Colonic mucosa (tissue), 4 donors: ENCODE measurements around the gene GSX1. TPM values are rescaled to one million over a fixed set of nuclear protein-coding genes. Genes with fewer than 3 reads are reported as not detected.

Source experiments
- DNase-seq: peaks from one replicate; pipeline ENCODE4 v3.0.0-alpha.2; 2020
- H3K27ac ChIP-seq: fragments of 200-600 bp; one replicate; pipeline ENCODE4 v1.8.0; 2021
- H3K27me3 ChIP-seq: fragments of 200-600 bp; one replicate; pipeline ENCODE4 v1.8.0; 2021
- H3K36me3 ChIP-seq: fragments of 200-600 bp; one replicate; pipeline ENCODE4 v1.8.0; 2021
- H3K4me1 ChIP-seq: fragments of 200-600 bp; one replicate; pipeline ENCODE4 v1.8.0; 2021; ENCODE audit warnings: mild to moderate bottlenecking
- H3K4me3 ChIP-seq: fragments of 200-600 bp; one replicate; pipeline ENCODE4 v1.8.0; 2021
- H3K9ac ChIP-seq, 2 donors: one replicate each; pipeline ENCODE4 v1.7.0; 2013; ENCODE audit warnings: control low read depth in 2 of 2, low read depth in 2 of 2, low read length in 2 of 2
- H3K9me3 ChIP-seq: fragments of 200-600 bp; one replicate; pipeline ENCODE4 v1.8.0; 2021
- intact Hi-C: fragments of 100-400 bp; cut with DNase I; formaldehyde crosslinking; loops from one replicate; pipeline ENCODE4 v1.14.1; 2022
- total RNA-seq, 2 donors: library from RNA; stranded (reverse); fragmentation: NEBNext Ultra II Directional in 1 of 2; extraction: Animal tissue kit (Norgen Biotek cat#: 25700) in 1 of 2; gene quantifications; one replicate each; pipeline ENCODE4 v1.2.1, GENCODE V29; 2021
- TF ChIP-seq, protein P1 (sequence below): fragments of 200-600 bp; IDR thresholded peaks from one replicate; pipeline ENCODE4 v1.8.0; 2022; ENCODE audit warnings: antibody characterized with exemption, mild to moderate bottlenecking
- donor health status: healthy.
- donor health status: DM: no; HTN: no; CAD: no.
- donor health status: DM: no; HTN: no; CAD: no.

The GSX1 gene
- total RNA-seq, 2 donors from 2014 or later, result not detected

DNA sequence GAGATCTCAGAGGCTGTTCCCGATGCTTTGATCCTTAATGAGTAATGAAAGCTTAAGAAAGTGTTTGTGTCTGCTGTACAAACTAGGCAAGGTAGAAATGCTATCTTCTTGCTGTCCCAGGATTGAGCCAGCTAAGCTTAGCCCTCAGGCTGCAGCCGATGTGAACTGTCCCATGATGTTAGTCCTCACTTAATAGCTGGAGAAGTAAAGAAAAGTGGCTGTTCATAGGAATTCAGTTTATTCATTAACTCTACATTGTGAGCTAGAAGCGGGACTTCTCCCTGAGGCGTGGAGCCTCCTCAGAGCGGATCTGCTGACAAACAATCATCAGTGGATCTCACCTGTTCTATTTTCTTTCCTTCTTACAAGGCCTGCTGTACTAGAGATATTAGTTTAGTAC lies 10.1 kb upstream of the GSX1 start:
- TF ChIP-seq, protein P1, sequence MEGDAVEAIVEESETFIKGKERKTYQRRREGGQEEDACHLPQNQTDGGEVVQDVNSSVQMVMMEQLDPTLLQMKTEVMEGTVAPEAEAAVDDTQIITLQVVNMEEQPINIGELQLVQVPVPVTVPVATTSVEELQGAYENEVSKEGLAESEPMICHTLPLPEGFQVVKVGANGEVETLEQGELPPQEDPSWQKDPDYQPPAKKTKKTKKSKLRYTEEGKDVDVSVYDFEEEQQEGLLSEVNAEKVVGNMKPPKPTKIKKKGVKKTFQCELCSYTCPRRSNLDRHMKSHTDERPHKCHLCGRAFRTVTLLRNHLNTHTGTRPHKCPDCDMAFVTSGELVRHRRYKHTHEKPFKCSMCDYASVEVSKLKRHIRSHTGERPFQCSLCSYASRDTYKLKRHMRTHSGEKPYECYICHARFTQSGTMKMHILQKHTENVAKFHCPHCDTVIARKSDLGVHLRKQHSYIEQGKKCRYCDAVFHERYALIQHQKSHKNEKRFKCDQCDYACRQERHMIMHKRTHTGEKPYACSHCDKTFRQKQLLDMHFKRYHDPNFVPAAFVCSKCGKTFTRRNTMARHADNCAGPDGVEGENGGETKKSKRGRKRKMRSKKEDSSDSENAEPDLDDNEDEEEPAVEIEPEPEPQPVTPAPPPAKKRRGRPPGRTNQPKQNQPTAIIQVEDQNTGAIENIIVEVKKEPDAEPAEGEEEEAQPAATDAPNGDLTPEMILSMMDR, result no peak
- no peaks in the 10 kb centered on the region for H3K27me3 ChIP-seq

DNA sequence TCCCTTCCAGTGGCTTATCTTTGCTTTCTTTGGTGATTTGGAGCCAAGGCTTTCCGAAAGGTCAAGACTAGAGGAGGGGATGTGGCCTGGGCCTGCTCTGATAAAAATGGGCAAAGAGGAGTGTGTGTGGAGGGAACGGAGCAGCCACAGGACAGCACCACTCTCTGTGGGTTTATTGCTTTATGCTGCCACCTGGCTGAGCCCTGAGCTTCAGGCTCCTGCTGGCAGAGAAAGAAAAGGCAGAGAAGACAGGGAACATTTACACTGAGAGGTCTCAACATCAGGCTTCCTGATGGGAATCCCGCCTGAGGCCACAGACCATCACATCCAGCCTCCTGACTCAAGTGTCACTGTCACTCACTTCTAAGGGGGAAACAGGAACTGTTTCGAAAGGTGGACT lies 9.2 kb upstream of the GSX1 start:
- Histone ChIP-seq H3K9ac (no peak overlapping the region), H3K4me3 (no peak overlapping the region), H3K4me1 (no peaks in the 10 kb centered on the region), H3K9me3 (no peaks in the 10 kb centered on the region), H3K27ac (no peak overlapping the region), H3K27me3 (peaks cover 4% of the 10 kb centered on the region), H3K36me3 (no peaks in the 10 kb centered on the region)
- DNase-seq, result no peak
- intact Hi-C loops, result no loop called here
- TF ChIP-seq, protein P1, result no peak

More for the DNA sequence above, 10.1 kb upstream of the GSX1 start:
- no peaks in the 10 kb centered on the region for H3K4me1 ChIP-seq
- no peak for DNase-seq
- no peak overlapping the region for H3K9ac ChIP-seq
- intact Hi-C loops, result no loop called here
- no peaks in the 10 kb centered on the region for H3K36me3 ChIP-seq
- no peak overlapping the region for H3K4me3 ChIP-seq
- H3K9me3 ChIP-seq, result no peaks in the 10 kb centered on the region
- no peak overlapping the region for H3K27ac ChIP-seq

DNA sequence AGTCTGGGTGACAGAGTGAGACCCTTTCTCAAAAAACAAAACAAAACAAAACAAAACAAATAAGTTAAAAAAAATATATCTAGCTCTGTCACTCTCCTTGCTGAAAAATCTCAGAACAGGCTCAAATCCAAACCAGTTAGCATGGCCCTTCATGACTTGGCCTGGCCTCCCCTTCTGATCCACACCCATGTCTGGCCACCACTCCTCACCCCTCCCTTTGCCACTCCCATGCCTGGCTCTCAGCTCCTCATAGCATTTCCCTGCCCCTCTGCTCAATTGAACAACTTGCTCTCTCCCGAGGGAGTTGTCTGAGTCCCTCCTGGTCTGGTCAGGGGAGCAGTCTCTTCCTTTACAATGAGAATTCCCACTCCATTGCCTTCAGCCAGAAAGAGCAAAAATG lies 4.0 kb upstream of the GSX1 start:
- no peak for DNase-seq
- TF ChIP-seq, protein P1, result no peak
- intact Hi-C loops, result no loop called here
- no peaks in the 10 kb centered on the region for H3K36me3 ChIP-seq
- no peak overlapping the region for H3K4me3 ChIP-seq
- peaks cover 56% of the 10 kb centered on the region for H3K27me3 ChIP-seq
- H3K9me3 ChIP-seq, result no peaks in the 10 kb centered on the region
- no peak overlapping the region for H3K27ac ChIP-seq
- no peaks in the 10 kb centered on the region for H3K4me1 ChIP-seq
- no peak overlapping the region for H3K9ac ChIP-seq

DNA sequence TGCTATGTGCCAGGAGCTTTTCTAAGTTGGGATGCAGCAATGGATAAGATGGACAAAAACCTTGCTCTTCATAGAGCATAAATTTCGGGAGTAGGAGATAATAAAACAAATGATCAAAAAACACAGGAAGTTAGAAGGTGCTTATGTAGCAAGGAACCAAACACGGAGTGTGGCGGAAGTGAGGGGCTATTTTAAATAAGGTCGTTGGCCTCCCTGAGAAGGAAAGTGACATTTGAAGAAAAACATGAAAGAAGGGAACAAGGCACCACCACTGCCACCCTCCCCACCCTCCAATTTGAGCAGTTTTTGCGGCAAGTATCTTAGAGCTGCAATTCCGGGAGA lies 3.2 kb upstream of the GSX1 start:
- no peak overlapping the region for H3K4me3 ChIP-seq
- TF ChIP-seq, protein P1, result no peak
- H3K4me1 ChIP-seq, result no peaks in the 10 kb centered on the region
- intact Hi-C loops, result no loop called here
- no peak overlapping the region for H3K9ac ChIP-seq
- no peak for DNase-seq
- H3K9me3 ChIP-seq, result no peaks in the 10 kb centered on the region
- no peaks in the 10 kb centered on the region for H3K36me3 ChIP-seq
- peaks cover 65% of the 10 kb centered on the region for H3K27me3 ChIP-seq
- no peak overlapping the region for H3K27ac ChIP-seq

DNA sequence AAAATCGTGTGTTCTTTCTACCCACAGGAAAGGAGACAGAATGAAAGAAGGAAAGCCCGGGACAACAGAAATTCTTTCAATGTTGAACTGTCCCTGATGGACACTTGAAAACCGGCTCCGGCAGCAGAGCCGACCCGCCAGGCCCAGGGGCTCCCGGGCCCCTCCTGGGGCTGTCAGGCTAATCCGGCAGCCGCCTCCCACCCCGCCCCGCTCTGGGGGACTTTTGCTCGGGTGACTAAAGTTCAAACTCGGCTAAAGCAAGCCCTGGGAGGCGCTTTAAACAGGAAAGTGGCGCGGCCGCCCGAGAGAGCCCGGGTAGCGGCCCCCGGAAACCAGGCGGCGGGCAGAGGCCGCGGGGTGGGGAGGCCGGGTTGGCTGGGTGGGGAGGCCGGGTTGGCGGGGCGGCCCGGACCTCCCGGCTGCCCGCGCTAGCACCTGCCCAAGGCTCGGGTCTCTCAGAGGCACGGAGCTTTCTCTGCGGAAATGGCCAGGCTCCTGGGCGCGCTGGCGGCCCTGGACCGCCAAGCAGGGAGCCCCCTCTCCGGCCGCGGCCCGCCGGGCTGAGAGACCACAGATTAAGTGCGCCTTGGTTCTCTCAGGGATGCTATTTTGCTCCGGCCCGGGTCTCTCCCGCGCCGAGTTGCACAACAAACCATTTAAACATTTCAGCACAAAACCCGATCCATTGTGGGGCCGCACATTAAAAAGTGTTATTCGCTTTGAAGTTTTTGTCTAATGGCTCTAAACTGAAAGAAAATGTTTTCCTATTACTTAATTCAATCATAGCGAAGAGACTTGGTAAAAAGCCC lies 2.6 kb upstream of the GSX1 start:
- Histone ChIP-seq H3K36me3 (no peaks in the 10 kb centered on the region), H3K27me3 (peaks cover 70% of the 10 kb centered on the region), H3K27ac (no peak overlapping the region), H3K9me3 (no peaks in the 10 kb centered on the region), H3K4me3 (no peak overlapping the region), H3K4me1 (no peaks in the 10 kb centered on the region), H3K9ac (no peak overlapping the region)
- intact Hi-C loops, result no loop called here
- DNase-seq, result no peak
- TF ChIP-seq, protein P1, result no peak
